ENCODE measurements around the gene SYT13. TPM values are rescaled to one million over a fixed set of nuclear protein-coding genes. Genes with fewer than 3 reads are reported as not detected.

SYT13 gene
- total RNA-seq, 1 experiment from 2014 or later = 9.4 TPM

- Histone ChIP-seq H3K4me1 (no peaks in the 10 kb centered on the region), H3K4me3 (ENCODE audit: low read depth, low read length) (no peak overlapping the region), H3K9me3 (no peaks in the 10 kb centered on the region), H3K36me3 (ENCODE audit: control insufficient read depth, insufficient read depth, low read length) (no peaks in the 10 kb centered on the region), H3K27me3 (replicated peaks; ENCODE audit: control insufficient read depth, insufficient read depth, low read length) (no peaks in the 10 kb centered on the region)
- DNase-seq = no peak
- peak in 1 of 2 experiments; percentile 19 for TF ChIP-seq CTCF (IDR thresholded peaks at IDR 0.05; ENCODE audit: insufficient read depth in 1 of 2, low read depth in 1 of 2, low read length in 1 of 2, severe bottlenecking in 1 of 2, unreplicated experiment in 1 of 2)
- Mint-ChIP-seq H3K9me3 (ENCODE audit: unreplicated experiment) (no peaks in the 10 kb centered on the region), H3K4me3 (ENCODE audit: unreplicated experiment) (no peak overlapping the region), H3K27ac (ENCODE audit: unreplicated experiment) (no peak overlapping the region), H3K27me3 (ENCODE audit: insufficient read depth, unreplicated experiment) (no peaks in the 10 kb centered on the region), H3K4me1 (ENCODE audit: low read depth, unreplicated experiment) (no peaks in the 10 kb centered on the region), H3K36me3 (ENCODE audit: insufficient read depth, unreplicated experiment) (no peaks in the 10 kb centered on the region)
- intact Hi-C loops (cut with micrococcal nuclease; ENCODE audit: unreplicated experiment) = no loop called here
- POLR2A ChIA-PET = no interaction called here
- no TSS peak for BruUV-seq (replicated peaks)
- CTCF ChIA-PET = no interaction called here
Observed at GRCh38 chr11:45212566-45213315, 73.4 kb downstream of the SYT13 start.

DNA sequence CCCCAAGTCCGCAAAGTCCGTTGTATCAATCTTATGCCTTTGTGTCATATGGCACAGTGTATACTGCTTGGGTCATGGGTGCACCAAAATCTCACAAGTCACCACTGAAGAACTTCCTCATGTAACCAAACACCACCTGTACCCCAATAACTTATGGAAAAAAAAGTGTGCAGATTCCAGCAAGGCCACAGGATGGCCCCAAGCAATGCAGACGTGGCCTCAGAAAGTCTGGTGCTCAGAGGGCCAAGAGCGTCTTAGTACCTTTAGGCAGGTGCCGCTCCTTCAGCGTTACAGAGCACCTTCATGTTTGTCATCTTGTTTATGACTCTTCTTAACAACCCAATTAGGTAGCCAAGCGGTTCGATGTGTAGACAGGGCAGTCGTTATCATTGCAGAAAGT lies 74.4 kb downstream of the SYT13 start:
- H3K4me1 ChIP-seq = no peaks in the 10 kb centered on the region
- Mint-ChIP-seq H3K27me3 (ENCODE audit: insufficient read depth, unreplicated experiment) (no peaks in the 10 kb centered on the region), H3K9me3 (ENCODE audit: unreplicated experiment) (no peaks in the 10 kb centered on the region), H3K27ac (ENCODE audit: unreplicated experiment) (no peak overlapping the region), H3K36me3 (ENCODE audit: insufficient read depth, unreplicated experiment) (no peaks in the 10 kb centered on the region), H3K4me1 (ENCODE audit: low read depth, unreplicated experiment) (no peaks in the 10 kb centered on the region), H3K4me3 (ENCODE audit: unreplicated experiment) (no peak overlapping the region)
- ChIA-PET CTCF (no interaction called here), POLR2A (no interaction called here)
- no TSS peak for BruUV-seq (replicated peaks)
- no peak for DNase-seq
- intact Hi-C loops (cut with micrococcal nuclease; ENCODE audit: unreplicated experiment) = loop anchor here (1.0 kb wide), 1 partner anchor 82 kb away; no protein-coding TSS in a partner anchor
- TF ChIP-seq CTCF (IDR thresholded peaks at IDR 0.05; ENCODE audit: insufficient read depth in 1 of 2, low read depth in 1 of 2, low read length in 1 of 2, severe bottlenecking in 1 of 2, unreplicated experiment in 1 of 2) = peak in 1 of 2 experiments; percentile 47
- no peaks in the 10 kb centered on the region for H3K36me3 ChIP-seq (ENCODE audit: control insufficient read depth, insufficient read depth, low read length)
- H3K27me3 ChIP-seq (replicated peaks; ENCODE audit: control insufficient read depth, insufficient read depth, low read length) = no peaks in the 10 kb centered on the region
- H3K9me3 ChIP-seq = no peaks in the 10 kb centered on the region
- H3K4me3 ChIP-seq (ENCODE audit: low read depth, low read length) = no peak overlapping the region

- Mint-ChIP-seq H3K9me3 (ENCODE audit: unreplicated experiment) (no peaks in the 10 kb centered on the region), H3K27me3 (ENCODE audit: insufficient read depth, unreplicated experiment) (no peaks in the 10 kb centered on the region), H3K4me3 (ENCODE audit: unreplicated experiment) (no peak overlapping the region), H3K36me3 (ENCODE audit: insufficient read depth, unreplicated experiment) (no peaks in the 10 kb centered on the region), H3K4me1 (ENCODE audit: low read depth, unreplicated experiment) (no peaks in the 10 kb centered on the region), H3K27ac (ENCODE audit: unreplicated experiment) (no peak overlapping the region)
- no peak for TF ChIP-seq CTCF (IDR thresholded peaks at IDR 0.05; ENCODE audit: insufficient read depth in 1 of 2, low read depth in 1 of 2, low read length in 1 of 2, severe bottlenecking in 1 of 2, unreplicated experiment in 1 of 2)
- ChIA-PET CTCF (no interaction called here), POLR2A (no interaction called here)
- Histone ChIP-seq H3K27me3 (replicated peaks; ENCODE audit: control insufficient read depth, insufficient read depth, low read length) (no peaks in the 10 kb centered on the region), H3K4me3 (ENCODE audit: low read depth, low read length) (no peak overlapping the region), H3K4me1 (no peaks in the 10 kb centered on the region), H3K9me3 (no peaks in the 10 kb centered on the region), H3K36me3 (ENCODE audit: control insufficient read depth, insufficient read depth, low read length) (no peaks in the 10 kb centered on the region)
- no TSS peak for BruUV-seq (replicated peaks)
- no peak for DNase-seq
- intact Hi-C loops (cut with micrococcal nuclease; ENCODE audit: unreplicated experiment) = loop anchor here (1.0 kb wide), 1 partner anchor 82 kb away; no protein-coding TSS in a partner anchor
Observed at GRCh38 chr11:45210846-45211245, 75.3 kb downstream of the SYT13 start.
